HFFc6 (cell line): ENCODE results near the gene FHOD3. TPM values are rescaled to one million over a fixed set of nuclear protein-coding genes. Genes with fewer than 3 reads are reported as not detected.

Source experiments
- DNase-seq: peaks from one replicate; pipeline ENCODE4 v3.0.0-alpha.2; 2018
- H3K27ac Mint-ChIP-seq: 2 replicates; pipeline ENCODE4 v1.8.0; 2020; ENCODE audit warnings: mild to moderate bottlenecking, mixed read lengths
- H3K27me3 Mint-ChIP-seq: 2 replicates; pipeline ENCODE4 v1.8.0; 2021; ENCODE audit warnings: mild to moderate bottlenecking, moderate library complexity, mixed read lengths; ENCODE audit not compliant: insufficient read depth
- H3K36me3 Mint-ChIP-seq: 2 replicates; pipeline ENCODE4 v1.8.0; 2021; ENCODE audit warnings: low read depth, mixed read lengths
- H3K4me1 Mint-ChIP-seq: 2 replicates; pipeline ENCODE4 v1.8.0; 2020; ENCODE audit warnings: low read depth, mixed read lengths
- H3K4me3 Mint-ChIP-seq: 2 replicates; pipeline ENCODE4 v1.8.0; 2020; ENCODE audit warnings: mild to moderate bottlenecking, moderate library complexity, mixed read lengths
- H3K9me3 Mint-ChIP-seq: 2 replicates; pipeline ENCODE4 v1.8.0; 2020; ENCODE audit warnings: mild to moderate bottlenecking, mixed read lengths
- total RNA-seq, 6 experiments: library from RNA; stranded (reverse); fragmentation: NEBNext Ultra II Directional; extraction: Animal tissue kit (Norgen Biotek cat#: 25700); gene quantifications; 2 replicates in 1 of 6; 3 replicates in 5 of 6; pipeline ENCODE4 v1.2.3, GENCODE V29; 2021
- TF ChIP-seq, protein P1 (sequence below): fragments of 200-600 bp; sonication (generic); IDR thresholded peaks from 2 replicates; pipeline ENCODE4 v1.5.0; 2021; ENCODE audit warnings: antibody characterized with exemption, mild to moderate bottlenecking

FHOD3 gene
- total RNA-seq, 6 experiments from 2014 or later = 32.8 to 67.6 (median 61.4) TPM

- TF ChIP-seq, protein P1, sequence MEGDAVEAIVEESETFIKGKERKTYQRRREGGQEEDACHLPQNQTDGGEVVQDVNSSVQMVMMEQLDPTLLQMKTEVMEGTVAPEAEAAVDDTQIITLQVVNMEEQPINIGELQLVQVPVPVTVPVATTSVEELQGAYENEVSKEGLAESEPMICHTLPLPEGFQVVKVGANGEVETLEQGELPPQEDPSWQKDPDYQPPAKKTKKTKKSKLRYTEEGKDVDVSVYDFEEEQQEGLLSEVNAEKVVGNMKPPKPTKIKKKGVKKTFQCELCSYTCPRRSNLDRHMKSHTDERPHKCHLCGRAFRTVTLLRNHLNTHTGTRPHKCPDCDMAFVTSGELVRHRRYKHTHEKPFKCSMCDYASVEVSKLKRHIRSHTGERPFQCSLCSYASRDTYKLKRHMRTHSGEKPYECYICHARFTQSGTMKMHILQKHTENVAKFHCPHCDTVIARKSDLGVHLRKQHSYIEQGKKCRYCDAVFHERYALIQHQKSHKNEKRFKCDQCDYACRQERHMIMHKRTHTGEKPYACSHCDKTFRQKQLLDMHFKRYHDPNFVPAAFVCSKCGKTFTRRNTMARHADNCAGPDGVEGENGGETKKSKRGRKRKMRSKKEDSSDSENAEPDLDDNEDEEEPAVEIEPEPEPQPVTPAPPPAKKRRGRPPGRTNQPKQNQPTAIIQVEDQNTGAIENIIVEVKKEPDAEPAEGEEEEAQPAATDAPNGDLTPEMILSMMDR = no peak
- no peak overlapping the region for H3K27ac Mint-ChIP-seq
- H3K4me3 Mint-ChIP-seq = no peak overlapping the region
- no peaks in the 10 kb centered on the region for H3K36me3 Mint-ChIP-seq
- H3K4me1 Mint-ChIP-seq = peaks cover 4% of the 10 kb centered on the region
- peaks cover 2% of the 10 kb centered on the region for H3K27me3 Mint-ChIP-seq
- no peak for DNase-seq
- no peaks in the 10 kb centered on the region for H3K9me3 Mint-ChIP-seq
These were observed 355.8 kb downstream of the FHOD3 start for GRCh38 chr18:36653141-36653869.

DNA sequence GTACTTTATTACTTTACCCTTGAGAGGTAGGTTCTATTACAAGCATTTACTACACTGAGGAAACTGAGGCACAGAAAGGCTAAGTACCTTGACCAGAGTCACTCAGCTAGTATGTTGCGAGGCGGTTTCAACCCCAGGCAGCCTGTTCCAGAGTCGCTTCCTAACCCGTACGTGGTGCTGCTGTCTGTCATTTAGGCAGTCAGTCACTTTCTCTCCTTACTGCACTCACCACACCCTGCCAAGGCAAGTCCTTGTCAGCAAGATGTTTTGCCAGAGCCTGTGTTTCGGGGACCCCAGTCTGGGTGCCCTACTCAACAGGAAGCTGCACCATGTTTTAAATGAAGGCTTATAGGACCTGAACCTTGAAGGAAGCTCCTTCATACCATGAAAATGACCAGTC lies 356.4 kb downstream of the FHOD3 start:
- no peaks in the 10 kb centered on the region for H3K36me3 Mint-ChIP-seq
- no peaks in the 10 kb centered on the region; the same call in 1 of the 2 replicates for H3K27me3 Mint-ChIP-seq
- DNase-seq = no peak
- H3K27ac Mint-ChIP-seq = no peak overlapping the region
- no peak overlapping the region for H3K4me3 Mint-ChIP-seq
- H3K4me1 Mint-ChIP-seq = peaks cover 10% of the 10 kb centered on the region
- TF ChIP-seq, protein P1 = no peak
- no peaks in the 10 kb centered on the region for H3K9me3 Mint-ChIP-seq

DNA sequence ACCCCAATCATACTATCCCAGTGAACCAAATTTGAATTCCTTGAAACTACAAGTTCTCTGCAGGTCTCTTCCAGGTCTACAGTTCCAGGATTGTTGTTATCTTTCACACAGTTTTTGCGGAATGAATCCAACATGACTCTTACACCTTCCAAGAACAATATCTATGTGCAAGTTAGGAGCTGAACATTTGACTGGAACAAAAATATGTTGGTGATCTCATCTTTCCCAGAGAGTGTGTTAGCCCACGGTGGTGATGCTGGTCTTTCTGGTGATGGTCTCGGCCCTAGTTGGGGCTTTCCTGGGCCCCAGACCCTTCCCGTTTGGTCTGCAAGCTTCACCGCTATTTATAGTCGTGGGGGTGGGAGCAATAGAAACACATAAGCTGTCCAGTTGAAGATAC lies 357.6 kb downstream of the FHOD3 start:
- H3K36me3 Mint-ChIP-seq = no peaks in the 10 kb centered on the region; the same call in 1 of the 2 replicates
- peaks cover 11% of the 10 kb centered on the region for H3K4me1 Mint-ChIP-seq
- H3K4me3 Mint-ChIP-seq = no peak overlapping the region
- no peaks in the 10 kb centered on the region; the same call in 1 of the 2 replicates for H3K27me3 Mint-ChIP-seq
- H3K9me3 Mint-ChIP-seq = no peaks in the 10 kb centered on the region
- no peak for DNase-seq
- TF ChIP-seq, protein P1 = no peak
- no peak overlapping the region for H3K27ac Mint-ChIP-seq

DNA sequence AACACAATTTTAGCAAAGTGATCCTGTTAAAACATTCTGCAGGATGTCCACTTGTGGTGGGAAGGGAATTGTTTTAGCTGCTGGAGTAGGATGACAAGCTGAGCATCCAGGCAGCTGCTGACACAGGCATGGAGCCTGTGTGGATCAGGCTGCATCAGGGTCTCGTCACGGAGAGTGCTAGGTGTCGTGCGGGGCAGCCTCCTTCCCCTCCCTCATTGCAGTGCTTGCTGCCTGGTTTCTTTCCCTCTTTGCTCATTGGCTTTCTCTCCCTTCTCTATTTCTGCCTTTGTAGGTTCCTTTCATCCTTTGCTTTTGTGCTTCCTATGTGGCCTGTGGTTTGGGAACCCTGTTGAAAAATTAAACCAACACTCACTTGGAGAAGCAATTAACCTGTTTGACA lies 358.4 kb downstream of the FHOD3 start:
- TF ChIP-seq, protein P1 = no peak
- H3K4me3 Mint-ChIP-seq = no peak overlapping the region

GRCh38 chr18:36658611-36659010 lies 361.1 kb downstream of the FHOD3 start:
- peaks cover 2% of the 10 kb centered on the region; the same call in 1 of the 2 replicates for H3K36me3 Mint-ChIP-seq
- DNase-seq = peak; percentile 7
- TF ChIP-seq, protein P1 = no peak
- H3K4me1 Mint-ChIP-seq = peaks cover 18% of the 10 kb centered on the region
- no peaks in the 10 kb centered on the region for H3K9me3 Mint-ChIP-seq
- no peak overlapping the region for H3K27ac Mint-ChIP-seq
- no peak overlapping the region for H3K4me3 Mint-ChIP-seq
- no peaks in the 10 kb centered on the region; the same call in 1 of the 2 replicates for H3K27me3 Mint-ChIP-seq

More for the DNA sequence above, 358.4 kb downstream of the FHOD3 start:
- Mint-ChIP-seq H3K27me3 (no peaks in the 10 kb centered on the region; the same call in 1 of the 2 replicates), H3K4me1 (peaks cover 11% of the 10 kb centered on the region), H3K27ac (no peak overlapping the region), H3K36me3 (no peaks in the 10 kb centered on the region; the same call in 1 of the 2 replicates), H3K9me3 (no peaks in the 10 kb centered on the region)
- DNase-seq = no peak
